Esophagus squamous epithelium (tissue), 5 donors: ENCODE results near the gene CNOT6. TPM values are rescaled to one million over a fixed set of nuclear protein-coding genes. Genes with fewer than 3 reads are reported as not detected.
A peak's percentile ranks its signal among the peaks of the same experiment; 100 is the strongest.

Experiments
- DNase-seq: peaks from one replicate; lab custom pipeline; 2025; lab: John Stamatoyannopoulos, UW
- H3K27ac ChIP-seq, 4 donors: fragments of 200-600 bp; sonication (generic); one replicate each; pipeline ENCODE4 v1.5.1; 2016 to 2019; ENCODE audit warnings: mild to moderate bottlenecking in 1 of 4
- H3K27me3 ChIP-seq, 4 donors: fragments of 200-600 bp; sonication (generic); 1 replicate in 3 of 4; 2 replicates in 1 of 4; pipeline versions ENCODE4 v1.5.1 to v1.6.0; 2017 to 2021; ENCODE audit warnings: antibody characterized with exemption in 1 of 4
- H3K36me3 ChIP-seq, 3 donors: fragments of 200-600 bp; sonication (generic); one replicate each; pipeline ENCODE4 v1.5.1; 2016 to 2019
- H3K4me1 ChIP-seq, 3 donors: fragments of 200-600 bp; sonication (generic); one replicate each; pipeline ENCODE4 v1.5.1; 2017 to 2019
- H3K4me3 ChIP-seq, 4 donors: fragments of 200-600 bp; sonication (generic); 1 replicate in 3 of 4; 2 replicates in 1 of 4; pipeline ENCODE4 v1.5.1; 2016 to 2019; ENCODE audit warnings: mild to moderate bottlenecking in 2 of 4, moderate library complexity in 1 of 4
- H3K9me3 ChIP-seq, 3 donors: fragments of 200-600 bp; sonication (generic); one replicate each; pipeline ENCODE4 v1.5.1; 2016 to 2019
- CTCF ChIP-seq, 6 experiments: fragments of 450-650 bp in 4 of 6; fragments of 200-600 bp in 2 of 6; sonication (generic) in 2 of 6; IDR thresholded peaks; one replicate each; pipeline ENCODE4 v1.5.1; 2016 to 2019; ENCODE audit warnings: antibody characterized with exemption in 6 of 6, mild to moderate bottlenecking in 4 of 6, moderate library complexity in 4 of 6
- POLR2A ChIP-seq, 4 donors: fragments of 450-650 bp; IDR thresholded peaks; one replicate each; pipeline ENCODE4 v1.6.1; 2017; ENCODE audit warnings: antibody characterized with exemption in 4 of 4, mild to moderate bottlenecking in 4 of 4, moderate library complexity in 3 of 4
- WGBS, 2 donors: methylation state at CpG; one replicate each; pipeline ENCODE4 v1.1.5; 2018; 5-methylcytosine and 5-hydroxymethylcytosine counted together
- intact Hi-C: fragments of 100-400 bp; cut with DNase I; formaldehyde crosslinking; loops from one replicate; pipeline ENCODE4 v1.15.0; 2022
- total RNA-seq, 4 donors: library from RNA; depleted of rRNA; stranded (reverse); fragments of >200 nt; gene quantifications; one replicate each; pipeline ENCODE4 v1.1.0, GENCODE V29; 2016
- donor health status: DM: yes; HTN: yes; CAD: no.

CNOT6 gene
- total RNA-seq, 4 donors from 2014 or later, result 11.8 to 27.5 (median 16.5) TPM

- H3K4me3 ChIP-seq, result no peak overlapping the region
- H3K27me3 ChIP-seq, result peaks cover 0 to 51% (median 0%) of the 10 kb centered on the region in 4 donors
- H3K4me1 ChIP-seq, result peaks cover 0 to 16% (median 0%) of the 10 kb centered on the region in 3 donors
- no peak overlapping the region for H3K27ac ChIP-seq
- WGBS, 2 donors, result 83 to 89% methylated on average over 3 to 6 of the region's 22 CpGs
- TF ChIP-seq POLR2A (IDR thresholded peaks at IDR 0.05) (no peak), CTCF (IDR thresholded peaks at IDR 0.05) (no peak)
- no peaks in the 10 kb centered on the region for H3K36me3 ChIP-seq
- intact Hi-C loops, result no loop called here
- H3K9me3 ChIP-seq, result no peaks in the 10 kb centered on the region
- no peak for DNase-seq
Observed at GRCh38 chr5:180619563-180619915, 125.4 kb downstream of the CNOT6 start.

GRCh38 chr5:180620014-180620413 lies 125.8 kb downstream of the CNOT6 start:
- no peaks in the 10 kb centered on the region for H3K36me3 ChIP-seq
- no peak for DNase-seq
- peaks cover 0 to 51% (median 0%) of the 10 kb centered on the region in 4 donors for H3K27me3 ChIP-seq
- no peak overlapping the region for H3K27ac ChIP-seq
- no peak overlapping the region for H3K4me3 ChIP-seq
- TF ChIP-seq CTCF (IDR thresholded peaks at IDR 0.05) (no peak), POLR2A (IDR thresholded peaks at IDR 0.05) (no peak)
- H3K4me1 ChIP-seq, result peaks cover 0 to 21% (median 0%) of the 10 kb centered on the region in 3 donors
- intact Hi-C loops, result no loop called here
- H3K9me3 ChIP-seq, result no peaks in the 10 kb centered on the region
- WGBS, 2 donors, result 33 to 74% methylated on average over 5 of the region's 14 CpGs

- no peak for TF ChIP-seq POLR2A (IDR thresholded peaks at IDR 0.05)
- TF ChIP-seq CTCF (IDR thresholded peaks at IDR 0.05), result no peak
- Histone ChIP-seq H3K4me1 (peaks cover 0 to 23% (median 0%) of the 10 kb centered on the region in 3 donors), H3K27ac (no peak overlapping the region), H3K27me3 (peaks cover 0 to 48% (median 0%) of the 10 kb centered on the region in 4 donors), H3K36me3 (no peaks in the 10 kb centered on the region), H3K4me3 (no peak overlapping the region), H3K9me3 (no peaks in the 10 kb centered on the region)
- no peak for DNase-seq
- intact Hi-C loops, result no loop called here
- WGBS, 2 donors, result 89 to 96% methylated on average over 5 to 7 of the region's 32 CpGs
Observed at GRCh38 chr5:180621311-180621710, 127.1 kb downstream of the CNOT6 start.

- no peaks in the 10 kb centered on the region for H3K9me3 ChIP-seq
- TF ChIP-seq POLR2A (IDR thresholded peaks at IDR 0.05), result no peak
- TF ChIP-seq CTCF (IDR thresholded peaks at IDR 0.05), result no peak
- no peak for DNase-seq
- H3K36me3 ChIP-seq, result no peaks in the 10 kb centered on the region
- no peak overlapping the region for H3K4me3 ChIP-seq
- WGBS, 2 donors, result 80 to 82% methylated on average over 1 to 4 of the region's 6 CpGs
- H3K4me1 ChIP-seq, result peaks cover 0 to 23% (median 0%) of the 10 kb centered on the region in 3 donors
- H3K27me3 ChIP-seq, result peaks cover 0 to 46% (median 0%) of the 10 kb centered on the region in 4 donors
- intact Hi-C loops, result no loop called here
- peak overlapping the region in 3 of 4 donors; percentile 22 to 48 (median 34) for H3K27ac ChIP-seq
Observed at GRCh38 chr5:180622910-180623309, 128.7 kb downstream of the CNOT6 start.

- Histone ChIP-seq H3K4me1 (peaks cover 0 to 23% (median 0%) of the 10 kb centered on the region in 3 donors), H3K4me3 (no peak overlapping the region), H3K36me3 (no peaks in the 10 kb centered on the region), H3K27ac (peak overlapping the region in 3 of 4 donors; percentile 34 to 61 (median 48)), H3K9me3 (no peaks in the 10 kb centered on the region), H3K27me3 (peaks cover 0 to 48% (median 0%) of the 10 kb centered on the region in 4 donors)
- WGBS, 2 donors, result 79 to 85% methylated on average over 4 to 8 of the region's 10 CpGs
- no peak for DNase-seq
- no peak for TF ChIP-seq CTCF (IDR thresholded peaks at IDR 0.05)
- no peak for TF ChIP-seq POLR2A (IDR thresholded peaks at IDR 0.05)
- intact Hi-C loops, result no loop called here
Observed at GRCh38 chr5:180623411-180623834, 129.2 kb downstream of the CNOT6 start.
